Tongue (tissue), 2 donors: ENCODE results near the gene APBB1. TPM values are rescaled to one million over a fixed set of nuclear protein-coding genes. Genes with fewer than 3 reads are reported as not detected.

Experiments
- DNase-seq: peaks from one replicate; pipeline ENCODE4 v3.0.0-alpha.2; 2015
- total RNA-seq: library from RNA; depleted of rRNA; stranded (reverse); fragments of >200 nt; gene quantifications from one replicate; pipeline ENCODE4 v1.2.3, GENCODE V29; 2014

The APBB1 gene
- total RNA-seq: 42.4 TPM

GRCh38 chr11:6419009-6419631 lies at the start of gene APBB1:
TSS of gene APBB1 (minus strand) at chr11:6419094. CDS start at chr11:6411347, 7,747 bp downstream.
- DNase-seq: peak; percentile 85

- no peak for DNase-seq
Measured at GRCh38 chr11:6459099-6459450, 40.2 kb upstream of the APBB1 start.

GRCh38 chr11:6458352-6459098 lies 39.6 kb upstream of the APBB1 start:
- DNase-seq: no peak

GRCh38 chr11:6457581-6458320 lies 38.9 kb upstream of the APBB1 start:
- DNase-seq: no peak

- no peak for DNase-seq
Measured at GRCh38 chr11:6456361-6457073, 37.6 kb upstream of the APBB1 start.

- DNase-seq: no peak
Measured at GRCh38 chr11:6455070-6455469, 36.2 kb upstream of the APBB1 start.

- DNase-seq: no peak
Measured at GRCh38 chr11:6453152-6453551, 34.3 kb upstream of the APBB1 start.

GRCh38 chr11:6452219-6452618 lies 33.3 kb upstream of the APBB1 start:
- DNase-seq: no peak

GRCh38 chr11:6448574-6448973 lies 29.7 kb upstream of the APBB1 start:
- no peak for DNase-seq

- DNase-seq: peak; percentile 63
Measured at GRCh38 chr11:6443269-6444003, 24.5 kb upstream of the APBB1 start.

- no peak for DNase-seq
Measured at GRCh38 chr11:6442441-6442840, 23.5 kb upstream of the APBB1 start.

- DNase-seq: no peak
Measured at GRCh38 chr11:6440906-6441358, 22.0 kb upstream of the APBB1 start, which contains the start of gene HPX. TSS of gene HPX (minus strand) at chr11:6440987. CDS start at chr11:6440963, 24 bp downstream.

- peak; percentile 54 for DNase-seq
Measured at GRCh38 chr11:6438979-6439571, 20.2 kb upstream of the APBB1 start.

GRCh38 chr11:6437993-6438392 lies 19.1 kb upstream of the APBB1 start:
- DNase-seq: no peak

- DNase-seq: no peak
Measured at GRCh38 chr11:6437423-6437822, 18.5 kb upstream of the APBB1 start.

GRCh38 chr11:6433998-6434660 lies 15.2 kb upstream of the APBB1 start:
- DNase-seq: no peak

GRCh38 chr11:6431861-6432260 lies 13.0 kb upstream of the APBB1 start:
- no peak for DNase-seq

GRCh38 chr11:6427516-6427915 lies 8.6 kb upstream of the APBB1 start:
- no peak for DNase-seq

GRCh38 chr11:6420677-6421076 lies 1.8 kb upstream of the APBB1 start:
- DNase-seq: no peak

GRCh38 chr11:6418557-6419008 lies 311 bp downstream of the APBB1 start:
- DNase-seq: peak; percentile 36
